ENCODE data around the gene PLCB2. TPM values are rescaled to one million over a fixed set of nuclear protein-coding genes. Genes with fewer than 3 reads are reported as not detected.

PLCB2 gene
- total RNA-seq, 1 experiment from 2014 or later = 7.4 TPM

DNA sequence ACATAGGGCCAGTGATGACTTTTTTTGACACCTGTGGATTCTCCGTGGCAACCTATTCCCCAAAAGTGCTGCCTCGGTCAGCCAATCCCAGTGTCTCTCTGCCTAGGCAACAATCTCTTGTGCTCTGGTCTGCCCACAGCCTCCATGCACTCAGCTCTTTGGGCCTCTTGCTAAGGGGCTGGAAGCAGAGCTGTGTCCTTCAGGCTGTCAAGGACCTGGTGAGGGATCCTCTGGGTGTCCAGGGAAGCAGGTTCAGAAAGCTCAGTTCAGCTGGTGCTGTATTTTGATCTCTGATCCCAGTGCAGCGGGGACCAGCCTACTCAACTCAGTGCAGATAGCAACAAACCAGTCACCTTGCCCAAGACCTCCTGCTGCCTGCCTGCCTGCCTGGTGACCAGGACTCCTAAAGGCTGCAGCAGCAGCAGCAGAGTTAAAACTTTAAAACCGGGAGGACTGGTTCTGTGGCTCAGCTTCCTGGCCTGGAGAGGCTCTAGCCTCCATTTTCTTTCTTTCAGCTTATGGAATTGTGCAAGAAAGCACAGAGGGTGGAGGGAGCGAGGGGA lies 62.7 kb downstream of the PLCB2 start:
- Histone ChIP-seq H3K79me2 (ENCODE audit: insufficient read depth, low read length) (no peaks in the 10 kb centered on the region), H4K91ac (ENCODE audit: insufficient read length, low read depth, low read length) (no peak overlapping the region), H2AFZ (ENCODE audit: low read length) (peak overlapping the region; percentile 35), H3K27me3 (ENCODE audit: insufficient read depth, low read length) (no peaks in the 10 kb centered on the region), H3T11ph (ENCODE audit: low read length) (no peak overlapping the region), H3K23ac (ENCODE audit: insufficient read length, low read depth, low read length) (no peak overlapping the region), H2BK20ac (ENCODE audit: low read depth, low read length, poor library complexity, severe bottlenecking) (no peak overlapping the region), H3K18ac (ENCODE audit: insufficient read length, low read depth, low read length) (no peak overlapping the region), H3K14ac (ENCODE audit: insufficient read depth, low read length) (no peak overlapping the region; the same call in 1 of the 2 replicates), H2BK5ac (ENCODE audit: insufficient read length, low read length) (no peak overlapping the region), H3K56ac (ENCODE audit: insufficient read length, low read depth, low read length) (no peak overlapping the region), H3K27ac (ENCODE audit: insufficient read length, low read depth, low read length) (no peak overlapping the region), H2BK120ac (ENCODE audit: low read depth, low read length, poor library complexity, severe bottlenecking) (no peak overlapping the region), H3K4me2 (ENCODE audit: insufficient read depth, insufficient read length, low read length) (no peak overlapping the region), H4K20me1 (ENCODE audit: control insufficient read depth, insufficient read depth, insufficient read length) (no peaks in the 10 kb centered on the region), H3K23me2 (ENCODE audit: insufficient read length, low read depth, low read length, poor library complexity, severe bottlenecking) (no peaks in the 10 kb centered on the region), H2BK12ac (ENCODE audit: insufficient read length, low read depth, low read length) (no peak overlapping the region), H3K79me1 (ENCODE audit: insufficient read depth, low read depth, low read length, poor library complexity, severe bottlenecking) (no peaks in the 10 kb centered on the region), H2AK5ac (ENCODE audit: insufficient read length, low read length) (no peak overlapping the region), H2BK15ac (ENCODE audit: low read depth, low read length) (no peak overlapping the region), H3K9me3 (ENCODE audit: control insufficient read depth, low read depth, low read length) (no peaks in the 10 kb centered on the region), H3K9ac (ENCODE audit: extremely low read depth, insufficient read length, low read length) (no peak overlapping the region), H4K8ac (replicated peaks; ENCODE audit: insufficient read length, low read depth, low read length) (no peak overlapping the region), H3K4ac (ENCODE audit: low read depth, low read length) (no peak overlapping the region), H4K5ac (ENCODE audit: insufficient read length, low read depth, low read length) (no peak overlapping the region), H3K4me1 (ENCODE audit: insufficient read depth, low read length) (no peaks in the 10 kb centered on the region)
- Mint-ChIP-seq H3K36me3 (ENCODE audit: insufficient read depth in 1 of 3, low read depth in 3 of 3) (no peaks in the 10 kb centered on the region), H3K4me1 (peaks cover 15 to 17% of the 10 kb centered on the region in 2 experiments), H3K27me3 (ENCODE audit: low read depth) (peaks cover 8% of the 10 kb centered on the region), H3K9me3 (no peaks in the 10 kb centered on the region), H3K4me3 (no peak overlapping the region), H3K27ac (no peak overlapping the region; a peak in 1 of 7 replicates)
- peak; percentile 35 for DNase-seq
- no CpG with 5 or more reads among the region's 5 CpGs for WGBS (ENCODE audit: extremely low coverage, insufficient read length, low lambda C conversion rate)
- TF ChIP-seq, protein P1, sequence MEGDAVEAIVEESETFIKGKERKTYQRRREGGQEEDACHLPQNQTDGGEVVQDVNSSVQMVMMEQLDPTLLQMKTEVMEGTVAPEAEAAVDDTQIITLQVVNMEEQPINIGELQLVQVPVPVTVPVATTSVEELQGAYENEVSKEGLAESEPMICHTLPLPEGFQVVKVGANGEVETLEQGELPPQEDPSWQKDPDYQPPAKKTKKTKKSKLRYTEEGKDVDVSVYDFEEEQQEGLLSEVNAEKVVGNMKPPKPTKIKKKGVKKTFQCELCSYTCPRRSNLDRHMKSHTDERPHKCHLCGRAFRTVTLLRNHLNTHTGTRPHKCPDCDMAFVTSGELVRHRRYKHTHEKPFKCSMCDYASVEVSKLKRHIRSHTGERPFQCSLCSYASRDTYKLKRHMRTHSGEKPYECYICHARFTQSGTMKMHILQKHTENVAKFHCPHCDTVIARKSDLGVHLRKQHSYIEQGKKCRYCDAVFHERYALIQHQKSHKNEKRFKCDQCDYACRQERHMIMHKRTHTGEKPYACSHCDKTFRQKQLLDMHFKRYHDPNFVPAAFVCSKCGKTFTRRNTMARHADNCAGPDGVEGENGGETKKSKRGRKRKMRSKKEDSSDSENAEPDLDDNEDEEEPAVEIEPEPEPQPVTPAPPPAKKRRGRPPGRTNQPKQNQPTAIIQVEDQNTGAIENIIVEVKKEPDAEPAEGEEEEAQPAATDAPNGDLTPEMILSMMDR (conservative IDR thresholded peaks at IDR 0.05) = no peak

Data from H9 (cell line).